ENCODE results near the gene CCDC27. TPM values are rescaled to one million over a fixed set of nuclear protein-coding genes. Genes with fewer than 3 reads are reported as not detected.

CCDC27 gene
- total and polyA plus RNA-seq, 2 of the 8 experiments (the other 6 are each of a cell fraction or from before 2014, with no cell fraction given) = 0.15 TPM; not detected in 1

DNA sequence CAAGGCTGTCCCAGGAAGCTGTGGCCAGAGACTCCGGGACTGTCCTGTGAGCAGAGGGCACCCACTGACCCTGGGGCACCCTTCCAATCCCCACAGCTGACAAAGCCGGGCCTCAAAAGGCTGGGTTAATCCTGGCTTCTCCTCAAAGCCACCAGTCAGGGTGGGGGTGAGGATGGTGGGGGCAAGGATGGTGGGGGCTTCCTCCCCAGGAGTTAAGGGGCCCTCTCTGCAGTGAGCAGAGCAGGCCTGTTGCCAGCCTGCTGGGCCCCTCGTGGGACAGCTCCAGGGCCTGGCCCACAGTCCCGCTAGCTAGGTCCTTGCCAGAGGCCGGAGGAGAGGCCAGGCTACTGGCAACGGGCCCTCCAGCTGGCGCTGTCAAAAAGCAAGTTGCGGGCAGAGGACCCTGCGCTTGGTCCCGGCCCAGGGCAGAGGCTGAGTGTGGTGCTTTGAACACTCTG, 37.9 kb upstream of the CCDC27 start (continued):
- TF ChIP-seq RXRA (IDR thresholded peaks at IDR 0.05; ENCODE audit: insufficient read depth, low read depth, low read length) (no peak), JUN (IDR thresholded peaks at IDR 0.05; ENCODE audit: low read depth, low read length) (no peak)

Measured in H1 (cell line).